Esophagus squamous epithelium (tissue), 4 donors: ENCODE data around the gene YIPF6.
"Not testable (repeated sequence)": the region's sequence is repeated elsewhere in the genome, so short reads cannot be mapped to it uniquely, and the experiment has no call there.

Experiments used
- CTCF ChIP-seq, 6 experiments: fragments of 450-650 bp in 4 of 6; fragments of 200-600 bp in 2 of 6; sonication (generic) in 2 of 6; IDR thresholded peaks; one replicate each; pipeline ENCODE4 v1.5.1; 2016 to 2019; ENCODE audit warnings: antibody characterized with exemption in 6 of 6, mild to moderate bottlenecking in 4 of 6, moderate library complexity in 4 of 6
- POLR2A ChIP-seq, 4 donors: fragments of 450-650 bp; IDR thresholded peaks; one replicate each; pipeline ENCODE4 v1.6.1; 2017; ENCODE audit warnings: antibody characterized with exemption in 4 of 4, mild to moderate bottlenecking in 4 of 4, moderate library complexity in 3 of 4

DNA sequence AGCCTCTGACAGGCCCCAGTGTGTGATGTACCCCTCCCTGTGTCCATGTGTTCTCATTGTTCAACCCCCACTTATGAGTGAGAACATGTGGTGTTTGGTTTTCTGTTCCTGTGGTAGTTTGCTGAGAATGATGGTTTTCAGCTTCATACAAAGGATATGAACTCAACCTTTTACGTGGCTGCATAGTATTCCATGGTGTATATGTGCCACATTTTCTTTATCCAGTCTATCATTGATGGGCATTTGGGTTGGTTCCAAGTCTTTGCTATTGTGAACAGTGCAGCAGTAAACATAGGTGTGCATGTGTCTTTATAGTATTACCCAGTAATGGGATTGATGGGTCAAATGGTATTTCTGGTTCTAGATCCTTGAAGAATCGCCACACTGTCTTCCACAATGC, 25.8 kb downstream of the YIPF6 start:
- not testable (repeated sequence) for TF ChIP-seq POLR2A, CTCF (IDR thresholded peaks at IDR 0.05)
